Measurements from ENCODE around the gene DCP1B.

DNA sequence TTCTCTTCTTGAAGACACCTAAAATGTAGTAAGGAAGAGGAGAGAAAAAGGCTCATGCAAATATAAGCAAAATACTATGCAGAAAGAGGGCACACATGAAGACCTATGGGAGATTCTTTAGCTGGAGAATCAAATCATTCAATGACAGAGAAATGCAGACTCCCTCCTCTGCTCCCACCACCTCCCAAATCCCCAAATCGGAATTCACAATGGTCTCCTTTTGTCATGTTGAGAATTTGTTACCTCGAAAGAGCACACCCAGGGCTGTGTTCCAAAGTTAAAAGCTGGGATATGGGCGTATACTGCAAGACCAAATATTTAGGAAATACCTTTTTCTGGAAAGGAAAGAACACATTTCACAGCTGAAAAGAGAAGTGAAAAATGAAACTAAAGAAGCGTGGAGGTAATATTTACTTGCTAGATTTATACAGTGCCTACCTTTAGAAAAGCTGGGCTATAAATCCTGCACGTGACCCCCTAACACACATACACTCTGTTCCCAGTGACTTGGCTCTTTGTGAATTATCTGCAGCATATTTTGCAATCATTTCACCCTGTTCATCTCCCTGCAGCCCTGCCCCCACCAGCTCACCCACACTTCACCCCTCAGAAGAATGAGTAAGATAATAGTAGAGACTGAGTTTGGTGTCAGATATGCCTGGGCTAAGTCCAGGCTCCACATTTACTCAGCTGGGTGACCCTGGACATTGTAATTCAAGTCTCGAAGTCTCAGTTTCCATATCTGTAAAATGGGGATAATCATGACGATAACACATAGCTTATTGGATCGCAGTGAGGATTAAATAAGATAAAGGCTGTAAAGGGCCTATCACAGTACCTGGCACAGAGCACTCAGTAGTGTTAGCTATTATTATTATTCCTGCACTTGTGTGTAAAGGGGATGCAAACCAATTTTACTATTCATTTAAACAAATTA lies 45.6 kb upstream of the DCP1B start:
- TF ChIP-seq RAD21 (conservative IDR thresholded peaks at IDR 0.05) (no peak), TAF1 (IDR thresholded peaks at IDR 0.05; ENCODE audit: low read depth) (no peak), POLR2AphosphoS5 (IDR thresholded peaks at IDR 0.05) (no peak), EP300 (conservative IDR thresholded peaks at IDR 0.05; ENCODE audit: poor library complexity, severe bottlenecking) (no peak), SMC3 (conservative IDR thresholded peaks at IDR 0.05; ENCODE audit: poor library complexity) (no peak), MXI1 (conservative IDR thresholded peaks at IDR 0.05; ENCODE audit: poor library complexity, severe bottlenecking) (no peak)
- TF ChIP-seq, protein P1, sequence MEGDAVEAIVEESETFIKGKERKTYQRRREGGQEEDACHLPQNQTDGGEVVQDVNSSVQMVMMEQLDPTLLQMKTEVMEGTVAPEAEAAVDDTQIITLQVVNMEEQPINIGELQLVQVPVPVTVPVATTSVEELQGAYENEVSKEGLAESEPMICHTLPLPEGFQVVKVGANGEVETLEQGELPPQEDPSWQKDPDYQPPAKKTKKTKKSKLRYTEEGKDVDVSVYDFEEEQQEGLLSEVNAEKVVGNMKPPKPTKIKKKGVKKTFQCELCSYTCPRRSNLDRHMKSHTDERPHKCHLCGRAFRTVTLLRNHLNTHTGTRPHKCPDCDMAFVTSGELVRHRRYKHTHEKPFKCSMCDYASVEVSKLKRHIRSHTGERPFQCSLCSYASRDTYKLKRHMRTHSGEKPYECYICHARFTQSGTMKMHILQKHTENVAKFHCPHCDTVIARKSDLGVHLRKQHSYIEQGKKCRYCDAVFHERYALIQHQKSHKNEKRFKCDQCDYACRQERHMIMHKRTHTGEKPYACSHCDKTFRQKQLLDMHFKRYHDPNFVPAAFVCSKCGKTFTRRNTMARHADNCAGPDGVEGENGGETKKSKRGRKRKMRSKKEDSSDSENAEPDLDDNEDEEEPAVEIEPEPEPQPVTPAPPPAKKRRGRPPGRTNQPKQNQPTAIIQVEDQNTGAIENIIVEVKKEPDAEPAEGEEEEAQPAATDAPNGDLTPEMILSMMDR (IDR thresholded peaks at IDR 0.05; ENCODE audit: poor library complexity, severe bottlenecking): no peak

All from neural cell (in vitro differentiated cells).